ENCODE results near the gene NOX5.

NOX5 gene

GRCh38 chr15:69076756-69077155 is 62.3 kb downstream of the NOX5 start:
- in situ Hi-C loops (cut with HindIII; ENCODE audit: low sequenced_read_pairs) = no loop called here

- in situ Hi-C loops (cut with HindIII; ENCODE audit: low sequenced_read_pairs) = no loop called here
Observed at GRCh38 chr15:69078638-69079037, 64.1 kb downstream of the NOX5 start.

DNA sequence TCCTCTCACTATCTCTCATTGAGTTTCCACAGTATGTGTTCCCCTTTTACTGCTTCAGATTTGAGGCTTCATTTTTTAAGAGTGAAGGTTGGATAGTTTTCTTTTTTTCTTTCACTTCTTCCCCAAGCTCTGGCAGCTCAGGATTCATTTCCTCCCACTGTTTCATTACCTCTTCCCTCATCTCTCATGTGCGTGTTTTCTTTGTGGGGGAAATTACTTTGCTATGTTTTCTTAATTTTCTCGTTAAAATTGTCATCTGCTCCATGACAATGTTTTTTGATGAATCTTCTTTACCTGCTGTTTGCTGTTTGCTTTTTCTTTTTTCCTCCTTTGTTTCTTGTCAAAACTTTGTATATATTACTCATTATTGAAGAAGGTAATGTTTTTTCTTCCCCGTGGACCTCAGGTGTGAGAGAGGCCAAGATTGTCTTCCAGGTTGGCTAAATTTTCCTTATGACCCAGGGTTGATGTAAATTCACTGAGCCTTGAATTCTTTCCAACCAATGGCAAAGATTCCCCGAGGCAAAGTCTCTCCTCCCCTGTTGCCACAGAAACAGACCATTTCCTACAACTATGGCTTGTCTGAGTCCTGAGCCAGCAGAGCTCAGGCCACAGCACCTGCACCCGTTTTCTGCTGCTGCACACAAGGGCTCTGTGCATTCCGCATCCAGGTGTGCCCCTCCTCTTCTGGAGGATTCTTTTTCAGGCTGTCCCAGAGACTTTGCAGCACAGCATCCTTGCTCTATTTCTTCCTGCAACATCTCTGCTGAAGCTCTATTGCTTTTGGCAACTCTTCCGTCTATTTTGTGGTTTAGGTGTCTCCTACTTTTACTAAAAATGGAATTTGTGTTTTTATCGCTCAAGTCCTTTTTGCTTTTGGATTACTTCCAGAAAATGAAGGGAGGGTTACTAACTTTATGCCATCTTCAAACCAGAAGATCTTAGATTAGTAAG is 66.1 kb downstream of the NOX5 start:
- in situ Hi-C loops (cut with HindIII; ENCODE audit: low sequenced_read_pairs) = no loop called here

DNA sequence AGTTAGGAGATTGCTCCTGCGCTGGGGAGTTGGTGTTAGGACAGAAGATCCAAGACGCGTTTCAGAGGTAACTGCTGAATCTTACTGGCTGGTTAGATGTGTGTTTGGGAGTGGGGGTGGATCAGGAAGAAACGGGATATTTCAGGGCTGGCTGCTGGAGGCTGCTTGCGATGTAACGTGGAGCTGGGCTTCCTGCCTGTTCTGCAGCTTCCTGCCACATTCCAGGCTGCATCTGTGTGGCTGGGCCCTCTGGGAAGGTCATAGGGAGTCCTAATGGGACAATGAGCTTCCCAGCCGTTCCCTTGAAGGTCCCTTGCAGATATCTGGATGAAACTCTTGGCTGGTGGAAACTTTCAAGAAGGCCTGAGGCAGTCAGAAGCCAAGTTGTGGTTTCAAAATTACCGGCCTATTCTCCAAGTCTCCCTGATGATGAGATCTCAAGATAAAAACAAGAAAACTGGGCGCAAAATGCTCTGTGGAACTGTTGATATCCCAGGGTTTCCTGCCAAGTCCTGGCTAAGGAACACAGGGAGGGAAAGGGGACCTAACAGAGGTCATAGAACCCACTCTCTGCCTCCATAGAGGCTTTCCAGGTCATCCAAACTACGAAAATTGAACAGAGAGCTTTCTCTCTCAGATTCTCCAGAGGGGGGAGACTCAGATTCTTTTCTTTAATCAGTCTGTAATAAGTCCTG is 67.0 kb downstream of the NOX5 start:
- in situ Hi-C loops (cut with HindIII; ENCODE audit: low sequenced_read_pairs) = no loop called here

GRCh38 chr15:69082021-69082502 is 67.6 kb downstream of the NOX5 start:
- in situ Hi-C loops (cut with HindIII; ENCODE audit: low sequenced_read_pairs) = no loop called here

- in situ Hi-C loops (cut with HindIII; ENCODE audit: low sequenced_read_pairs) = no loop called here
Observed at GRCh38 chr15:69082554-69082953, 68.1 kb downstream of the NOX5 start.

- in situ Hi-C loops (cut with HindIII; ENCODE audit: low sequenced_read_pairs) = loop anchor here (5.0 kb wide), 1 partner anchor 73 kb away; no protein-coding TSS in a partner anchor
Observed at GRCh38 chr15:69084404-69085030, 70.0 kb downstream of the NOX5 start.

DNA sequence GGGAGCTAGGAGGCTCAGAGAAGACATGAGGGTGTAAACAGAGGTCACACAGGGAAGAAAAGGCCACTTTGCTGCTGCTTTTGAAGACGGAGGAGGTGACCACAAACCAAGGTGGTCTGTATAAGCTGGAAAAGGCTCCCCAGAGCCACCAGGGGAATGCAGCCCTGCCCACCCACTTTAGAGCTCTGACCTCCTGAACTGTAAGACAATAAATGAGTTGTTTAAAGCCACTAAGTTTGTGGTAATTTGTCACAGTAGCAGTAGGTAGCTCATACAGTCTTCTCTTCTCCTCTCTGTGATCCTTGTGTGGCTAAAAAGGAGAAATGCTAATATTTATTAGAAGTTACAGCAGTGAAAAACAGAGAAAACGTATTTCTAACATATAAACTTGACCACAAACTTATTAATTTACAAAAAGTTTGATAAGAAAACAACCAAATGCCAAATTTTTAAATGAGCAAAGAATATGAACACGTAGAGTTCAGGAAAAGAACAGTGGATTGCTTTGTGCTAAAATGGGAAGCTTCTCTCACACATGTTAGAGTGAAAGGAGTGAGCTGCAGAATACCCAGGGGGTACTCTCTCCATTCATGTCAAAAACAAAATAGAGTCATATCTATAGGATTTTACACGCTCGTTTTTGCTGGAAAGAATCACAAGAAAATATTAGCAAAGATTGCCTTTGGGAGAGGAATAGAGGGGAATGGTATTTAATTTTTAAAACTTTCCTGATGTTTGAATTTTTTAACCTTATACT is 71.0 kb downstream of the NOX5 start:
- in situ Hi-C loops (cut with HindIII; ENCODE audit: low sequenced_read_pairs) = loop anchor here (5.0 kb wide), 1 partner anchor 72 kb away; no protein-coding TSS in a partner anchor

GRCh38 chr15:69086427-69087204 is 72.1 kb downstream of the NOX5 start:
- in situ Hi-C loops (cut with HindIII; ENCODE audit: low sequenced_read_pairs) = loop anchor here (5.0 kb wide), 1 partner anchor 71 kb away; no protein-coding TSS in a partner anchor

GRCh38 chr15:69087366-69087976 is 73.0 kb downstream of the NOX5 start:
- in situ Hi-C loops (cut with HindIII; ENCODE audit: low sequenced_read_pairs) = loop anchor here (5.0 kb wide), 1 partner anchor 70 kb away; no protein-coding TSS in a partner anchor

- in situ Hi-C loops (cut with HindIII; ENCODE audit: low sequenced_read_pairs) = loop anchor here (5.0 kb wide), 1 partner anchor 69 kb away; no protein-coding TSS in a partner anchor
Observed at GRCh38 chr15:69088300-69088965, 73.9 kb downstream of the NOX5 start.

DNA sequence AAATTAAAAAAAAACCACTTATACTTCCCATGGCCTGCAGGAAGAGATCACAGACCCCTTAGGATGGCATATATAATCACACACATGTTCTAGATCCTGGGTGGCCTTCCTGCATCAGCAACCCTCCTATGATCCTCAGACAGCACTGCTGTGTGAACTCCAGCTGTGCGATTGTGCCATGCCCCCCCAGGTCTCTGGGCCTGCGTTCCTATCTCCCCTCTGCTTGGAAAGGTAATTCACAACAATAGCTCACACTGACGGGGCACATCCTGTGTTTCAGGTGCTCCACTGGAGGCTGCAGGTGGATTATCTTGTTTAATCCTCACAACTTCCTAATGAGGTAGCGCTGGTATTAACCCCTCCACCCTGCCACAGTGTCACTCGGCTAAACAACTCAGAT is 74.8 kb downstream of the NOX5 start:
- in situ Hi-C loops (cut with HindIII; ENCODE audit: low sequenced_read_pairs) = loop anchor here (5.0 kb wide), 1 partner anchor 68 kb away; no protein-coding TSS in a partner anchor

DNA sequence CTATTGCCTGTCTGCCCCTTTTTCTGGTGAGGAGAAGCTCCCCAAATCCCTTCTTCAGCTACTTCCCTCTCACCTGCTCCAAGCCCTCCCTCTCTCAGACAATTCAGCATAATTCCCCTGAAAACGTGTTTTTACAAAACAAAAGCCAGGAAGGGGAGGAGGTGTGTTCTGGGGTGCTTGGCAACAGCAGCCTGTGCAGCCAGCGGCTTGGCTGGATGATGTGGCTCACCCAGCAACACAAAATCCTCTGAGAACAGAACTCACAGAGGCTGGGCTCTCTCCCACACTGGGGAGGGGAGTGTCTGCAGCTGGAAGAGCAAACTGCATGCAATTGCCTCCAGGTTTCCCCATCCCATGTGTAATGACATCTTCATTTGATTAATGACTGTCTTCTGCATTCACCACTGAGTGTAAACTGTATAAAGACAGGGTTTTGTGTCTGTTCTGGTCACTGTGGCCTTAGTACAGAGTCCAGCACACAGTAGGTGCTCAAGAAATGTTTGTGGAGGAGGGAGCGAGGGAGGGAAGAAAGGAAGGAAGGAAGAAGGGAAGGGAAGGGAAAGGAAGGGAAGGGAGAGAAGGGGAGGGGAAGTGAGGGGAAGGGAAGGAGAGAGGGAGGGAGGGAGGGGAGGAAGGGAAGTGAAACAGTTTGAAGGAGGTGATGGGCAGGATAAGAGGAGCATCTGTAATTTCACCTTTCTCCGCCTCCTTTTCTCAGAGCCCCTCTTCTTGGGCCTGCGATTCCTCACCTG is 75.9 kb downstream of the NOX5 start:
- in situ Hi-C loops (cut with HindIII; ENCODE audit: low sequenced_read_pairs) = no loop called here

DNA sequence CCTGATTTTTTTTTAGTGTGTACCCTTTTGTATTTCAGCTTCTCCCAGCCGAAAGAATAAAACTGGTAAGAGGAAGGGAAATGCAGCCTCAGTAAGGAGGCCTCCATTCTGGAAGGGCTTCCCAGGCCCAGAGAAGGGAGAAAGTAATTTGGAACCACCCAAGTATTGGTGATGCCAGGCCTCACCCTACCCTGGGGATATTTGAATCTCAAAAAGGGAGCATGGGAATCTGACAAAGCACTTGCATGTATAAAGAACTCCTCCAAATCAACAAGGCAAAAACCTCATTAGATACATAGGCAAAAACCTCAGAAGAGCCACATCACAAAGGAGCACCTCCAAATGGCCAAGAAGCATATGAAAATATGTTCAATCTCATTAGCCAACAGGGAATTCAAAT is 77.2 kb downstream of the NOX5 start:
- in situ Hi-C loops (cut with HindIII; ENCODE audit: low sequenced_read_pairs) = no loop called here

DNA sequence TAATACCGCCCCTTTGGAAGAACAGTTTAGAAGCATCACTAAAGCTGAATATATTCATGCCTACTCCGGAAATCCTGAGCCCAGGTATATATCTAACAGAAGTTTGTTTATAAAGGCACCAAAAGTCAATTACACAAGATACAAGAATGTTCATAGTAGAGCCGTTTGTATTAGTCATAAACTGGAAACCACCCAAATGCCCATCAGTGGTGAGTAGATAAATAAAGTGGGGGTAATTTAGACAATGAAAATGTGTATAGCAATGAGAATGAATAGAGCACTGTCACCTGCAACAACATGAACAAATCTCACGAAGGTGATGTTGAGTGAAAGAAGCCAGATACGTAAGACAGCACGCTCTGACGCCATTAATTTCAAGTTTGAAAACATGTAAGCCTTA is 77.7 kb downstream of the NOX5 start:
- in situ Hi-C loops (cut with HindIII; ENCODE audit: low sequenced_read_pairs) = no loop called here

- in situ Hi-C loops (cut with HindIII; ENCODE audit: low sequenced_read_pairs) = no loop called here
Observed at GRCh38 chr15:69093127-69093526, 78.6 kb downstream of the NOX5 start.

- in situ Hi-C loops (cut with HindIII; ENCODE audit: low sequenced_read_pairs) = no loop called here
Observed at GRCh38 chr15:69093614-69094013, 79.1 kb downstream of the NOX5 start.

Data from endothelial cell of hepatic sinusoid (primary cell).